ENCODE results near the gene IPO4.

IPO4 gene

GRCh38 chr14:24194186-24194872, 5.7 kb upstream of the IPO4 start:
- no peak for DNase-seq

DNA sequence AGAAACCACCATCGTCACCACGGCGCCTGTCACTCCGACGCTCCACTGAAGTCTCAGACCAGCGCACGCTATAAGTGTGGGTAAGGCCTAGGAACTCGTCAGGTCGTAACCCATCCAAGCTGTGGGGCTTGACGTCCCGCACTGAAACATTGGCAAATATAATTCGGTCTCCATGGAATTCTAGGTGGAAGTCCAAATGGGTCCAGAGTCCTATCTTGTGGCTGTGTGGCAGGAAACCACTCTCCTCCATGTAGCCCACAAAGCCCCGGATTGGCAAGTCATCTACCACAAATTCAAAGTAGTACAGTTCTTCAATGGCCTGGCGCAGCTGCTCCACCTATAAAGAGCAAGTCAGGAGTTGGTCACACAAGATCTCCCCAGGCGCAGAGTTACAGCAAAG, 4.3 kb upstream of the IPO4 start:
- DNase-seq: no peak

- DNase-seq: no peak
Measured at GRCh38 chr14:24190416-24190815, 1.8 kb upstream of the IPO4 start.

GRCh38 chr14:24189460-24189859, 844 bp upstream of the IPO4 start:
- no peak for DNase-seq

- no peak for DNase-seq
Measured at GRCh38 chr14:24189059-24189375, 401 bp upstream of the IPO4 start.

DNA sequence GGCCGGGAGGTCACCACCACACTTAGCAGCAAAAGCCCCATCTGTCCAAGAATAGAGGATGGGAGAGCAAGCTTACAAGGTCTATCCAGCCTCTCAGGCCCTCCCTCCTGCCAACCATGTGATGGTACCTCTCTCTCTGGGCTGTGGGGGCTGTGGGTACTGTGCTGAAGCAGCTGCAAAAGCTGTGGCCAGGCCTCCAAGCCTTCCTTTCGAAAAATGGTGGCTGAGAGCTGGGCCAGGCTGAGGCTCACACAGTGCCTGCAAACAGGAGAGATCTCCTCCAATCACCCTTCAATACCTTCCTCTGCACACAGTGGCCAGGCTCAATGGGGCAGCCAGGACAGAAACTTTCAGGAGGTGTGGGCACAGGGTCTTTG, 1.1 kb downstream of the IPO4 start:
- no peak for DNase-seq

DNA sequence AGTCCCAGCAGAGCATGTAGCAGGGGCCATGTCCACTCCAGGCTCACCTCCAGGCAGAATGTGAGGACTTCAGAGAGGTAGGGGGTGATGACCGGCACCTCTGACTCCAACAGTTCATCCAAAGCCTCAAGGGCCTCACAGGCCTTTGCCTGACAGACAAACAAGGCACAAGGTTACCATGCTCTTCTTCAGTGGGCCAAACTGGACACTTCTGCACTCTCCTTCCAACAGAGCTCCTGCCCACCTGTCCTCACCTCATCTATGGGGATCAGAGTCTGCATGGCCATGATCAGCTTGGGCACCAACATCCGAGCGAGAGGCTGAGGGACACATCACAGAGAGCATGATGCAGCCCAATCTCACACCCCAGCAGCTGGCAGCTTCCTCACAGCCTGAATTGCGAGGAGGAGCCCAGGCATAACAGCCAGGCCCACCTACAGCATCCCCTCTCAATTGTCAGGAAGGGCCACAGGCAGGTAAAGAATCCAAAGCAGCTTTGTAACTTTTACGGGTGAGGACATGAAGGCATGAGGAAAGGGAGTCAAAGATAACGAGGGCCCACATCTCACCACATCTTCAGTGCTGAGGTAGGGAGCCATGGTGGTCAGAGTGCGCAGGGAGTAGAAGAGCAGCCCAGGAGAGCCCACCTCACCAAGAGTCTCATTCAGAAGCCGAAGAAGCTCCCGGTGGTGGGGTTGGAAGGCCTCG, 1.6 kb downstream of the IPO4 start:
- no peak for DNase-seq

DNA sequence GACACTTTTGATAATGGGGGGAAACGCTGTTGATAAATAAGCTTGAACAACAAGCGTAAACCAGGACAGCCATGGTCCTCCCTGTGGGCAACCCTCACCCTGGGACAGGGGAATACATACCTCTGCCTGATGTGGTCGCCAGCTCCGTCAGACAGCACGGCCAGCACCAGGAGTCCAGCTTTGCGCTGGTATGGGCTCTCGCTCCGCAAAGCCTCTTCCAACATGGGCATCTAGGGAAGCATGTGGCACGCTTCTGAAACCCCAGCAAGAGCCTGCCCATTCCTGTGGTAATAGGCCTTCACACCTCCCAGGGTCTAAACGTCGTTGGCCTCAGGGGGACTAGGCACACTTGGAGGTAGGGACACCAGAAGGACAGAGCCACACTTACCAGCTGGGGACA, 2.9 kb downstream of the IPO4 start:
- DNase-seq: no peak

GRCh38 chr14:24185026-24185425, 3.6 kb downstream of the IPO4 start:
- DNase-seq: no peak

- DNase-seq: no peak
Measured at GRCh38 chr14:24184104-24184970, 4.3 kb downstream of the IPO4 start.

- DNase-seq: no peak
Measured at GRCh38 chr14:24183014-24183481, 5.6 kb downstream of the IPO4 start.

GRCh38 chr14:24182110-24182882, 6.3 kb downstream of the IPO4 start:
- DNase-seq: peak; percentile 60

GRCh38 chr14:24181371-24182077, 7.1 kb downstream of the IPO4 start:
- no peak for DNase-seq

DNA sequence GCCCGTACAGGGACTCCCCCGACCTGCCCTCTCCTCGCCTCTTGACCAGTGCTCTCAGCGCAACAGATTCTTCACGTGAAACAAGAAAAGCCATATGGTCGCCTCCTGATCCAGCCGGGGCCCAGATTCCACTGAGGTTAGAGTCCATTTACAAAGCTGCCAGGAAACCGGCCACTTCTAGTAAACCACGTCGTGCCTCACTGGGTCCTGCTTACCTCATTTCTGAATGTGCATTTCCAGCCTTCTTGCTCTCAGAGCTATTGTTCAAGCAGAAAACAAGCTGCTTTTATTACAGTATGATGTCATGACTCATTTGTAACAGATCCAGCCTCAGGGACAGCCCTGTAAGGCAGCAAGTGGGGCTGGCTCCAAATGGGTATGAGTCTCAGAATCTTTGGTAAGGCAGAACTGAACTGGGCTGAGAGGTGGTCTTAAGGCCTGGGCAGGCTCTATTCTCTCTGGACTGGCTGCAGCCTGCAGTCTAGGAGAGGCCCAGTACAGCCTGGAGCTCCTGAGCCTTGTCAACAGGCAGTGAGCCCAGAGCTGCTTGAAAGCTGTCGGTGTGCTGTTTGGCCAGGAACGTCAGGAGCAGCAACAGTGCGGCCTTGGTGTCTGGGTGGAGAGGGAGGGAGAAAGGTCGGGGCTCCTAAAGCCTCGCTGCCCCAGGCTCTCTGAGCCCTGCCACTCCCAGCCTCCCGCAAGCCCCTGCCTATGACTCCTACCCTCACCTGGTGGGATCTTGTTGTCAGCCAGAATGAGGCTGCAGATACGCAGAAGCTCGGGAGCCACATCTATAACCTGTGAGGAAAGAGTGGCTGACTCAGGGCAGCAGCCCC, 8.4 kb downstream of the IPO4 start:
- no peak for DNase-seq

DNA sequence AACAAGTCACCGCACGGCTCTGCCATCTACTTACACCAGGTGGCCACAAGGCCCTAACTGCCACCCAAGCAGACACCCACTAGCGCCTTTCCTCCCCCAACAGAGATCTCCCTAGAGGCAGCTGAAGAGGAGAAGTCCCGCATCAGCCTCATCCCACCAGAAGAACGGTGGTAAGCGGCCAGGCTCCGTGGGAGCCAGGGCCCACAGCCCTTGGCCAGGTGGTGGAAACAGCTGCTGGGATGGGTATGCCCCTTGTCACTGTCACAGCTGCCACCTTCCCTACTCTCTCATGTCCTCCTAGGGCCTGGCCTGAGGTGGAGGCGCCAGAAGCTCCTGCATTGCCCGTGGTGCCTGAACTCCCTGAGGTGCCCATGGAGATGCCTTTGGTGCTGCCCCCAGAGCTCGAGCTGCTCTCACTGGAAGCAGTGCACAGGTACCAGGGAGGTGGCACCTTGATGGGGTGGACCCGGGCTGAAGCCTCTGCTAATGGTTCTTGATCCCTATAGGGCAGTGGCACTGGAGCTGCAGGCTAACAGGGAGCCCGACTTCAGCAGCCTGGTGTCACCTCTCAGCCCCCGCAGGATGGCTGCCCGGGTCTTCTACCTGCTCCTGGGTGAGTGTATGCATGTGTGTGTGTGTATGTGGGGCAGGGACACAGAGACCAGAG, 9.2 kb downstream of the IPO4 start:
- no peak for DNase-seq

DNA sequence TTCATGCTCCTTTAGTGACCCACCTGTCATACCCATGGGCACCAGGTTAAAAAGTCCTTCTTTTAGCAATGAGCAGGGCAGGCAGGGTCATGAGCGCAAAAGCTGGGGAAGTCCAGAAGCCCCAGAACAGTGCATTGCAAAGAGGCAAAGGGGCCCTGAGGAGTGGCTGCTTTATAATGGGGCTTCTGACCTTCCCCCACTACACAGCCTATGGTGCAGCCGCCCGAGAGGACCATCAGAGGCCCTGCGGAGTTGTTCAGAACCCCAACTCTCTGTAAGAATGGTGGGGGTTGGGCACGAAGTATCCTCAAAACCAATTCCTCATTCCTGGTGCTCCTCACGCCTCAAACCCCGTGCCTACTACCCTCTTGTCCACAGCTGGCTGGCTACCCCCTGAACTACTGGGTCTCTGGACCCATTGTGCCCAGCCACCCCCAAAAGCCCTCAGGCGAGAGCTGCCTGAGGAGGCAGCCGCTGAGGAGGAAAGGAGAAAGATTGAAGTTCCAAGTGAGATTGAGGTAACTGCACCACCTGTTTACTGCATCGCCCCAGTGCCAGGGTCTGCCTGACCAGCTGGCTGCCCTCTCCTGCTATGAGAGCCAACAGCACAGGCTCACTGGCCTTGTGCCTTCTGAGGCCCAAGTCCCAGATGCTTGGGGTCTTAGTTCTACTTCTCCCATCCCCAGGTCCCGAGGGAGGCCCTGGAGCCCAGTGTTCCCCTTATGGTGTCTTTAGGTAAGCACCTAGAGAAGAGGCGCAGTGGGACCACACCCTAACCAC, 10.0 kb downstream of the IPO4 start:
- no peak for DNase-seq

- no peak for DNase-seq
Measured at GRCh38 chr14:24177891-24178290, 10.7 kb downstream of the IPO4 start.

- DNase-seq: no peak
Measured at GRCh38 chr14:24177041-24177825, 11.4 kb downstream of the IPO4 start.

- DNase-seq: no peak
Measured at GRCh38 chr14:24176599-24176998, 12.0 kb downstream of the IPO4 start.
